IMR-90 (cell line): ENCODE measurements around the gene ARFIP1. TPM values are rescaled to one million over a fixed set of nuclear protein-coding genes. Genes with fewer than 3 reads are reported as not detected.

ENCODE experiments used
- ATAC-seq: fragments of 200-7000 bp; cut with Tn5 transposase; 2 replicates; pipeline ENCODE4 v1.9.1; 2020; ENCODE audit warnings: low read depth, mild to moderate bottlenecking, moderate library complexity
- BruUV-seq: library from RNA; stranded (reverse); fragments of 400-500 nt; replicated peaks from 2 replicates; lab custom pipeline; 2021; lab: Mats Ljungman, UMichigan
- CTCF ChIA-PET: fragments of 300-600 bp; formaldehyde crosslinking; extraction: SDS; loops from one replicate; lab custom pipeline; 2021; ENCODE audit warnings: antibody characterized with exemption; lab: Yijun Ruan, JAX
- POLR2A ChIA-PET: fragments of 300-600 bp; sonication (Branson Sonifier 250); formaldehyde crosslinking; loops from one replicate; lab custom pipeline; 2022; ENCODE audit warnings: antibody characterized with exemption; ENCODE audit not compliant: unreplicated experiment; lab: Charles Lee
- DNase-seq: peaks from one replicate; pipeline ENCODE4 v3.0.0; 2013
- H2AFZ ChIP-seq: replicated peaks from 2 replicates; pipeline ENCODE3; 2013; ENCODE audit warnings: low read length, mild to moderate bottlenecking; ENCODE audit not compliant: poor library complexity
- H2AK5ac ChIP-seq: 2 replicates; pipeline ENCODE4 v1.6.1; 2013; ENCODE audit warnings: low read depth, low read length, inconsistent platforms
- H2AK9ac ChIP-seq: replicated peaks from 2 replicates; pipeline ENCODE3; 2013; ENCODE audit warnings: mild to moderate bottlenecking, low read depth, low read length, moderate library complexity; ENCODE audit not compliant: poor library complexity
- H2BK120ac ChIP-seq: 2 replicates; pipeline ENCODE4 v1.6.1; 2013; ENCODE audit warnings: low read depth, low read length, inconsistent platforms
- H2BK15ac ChIP-seq: 3 replicates; pipeline ENCODE4 v1.6.1; 2013; ENCODE audit warnings: low read depth, low read length, inconsistent platforms
- H2BK20ac ChIP-seq: 2 replicates; pipeline ENCODE4 v1.6.1; 2013; ENCODE audit warnings: low read depth, mild to moderate bottlenecking, inconsistent platforms, low read length, moderate library complexity
- H2BK5ac ChIP-seq: 2 replicates; pipeline ENCODE4 v1.6.1; 2013; ENCODE audit warnings: mild to moderate bottlenecking, low read depth, low read length, inconsistent platforms; ENCODE audit not compliant: poor library complexity, severe bottlenecking
- H3K14ac ChIP-seq: replicated peaks from 2 replicates; pipeline ENCODE4 v1.6.1; 2013; ENCODE audit warnings: low read depth, low read length, inconsistent platforms
- H3K18ac ChIP-seq: 2 replicates; pipeline ENCODE4 v1.6.1; 2013; ENCODE audit warnings: low read depth, low read length, control low read depth
- H3K23ac ChIP-seq: 2 replicates; pipeline ENCODE4 v1.6.1; 2013; ENCODE audit warnings: low read depth, low read length, inconsistent platforms
- H3K27ac ChIP-seq: 2 replicates; pipeline ENCODE4 v1.5.1; 2013; ENCODE audit warnings: mild to moderate bottlenecking, control low read depth, low read length; ENCODE audit not compliant: insufficient read depth
- H3K27me3 ChIP-seq: 2 replicates; pipeline ENCODE4 v1.6.1; 2013; ENCODE audit warnings: low read length; ENCODE audit not compliant: control insufficient read depth, insufficient read depth
- H3K36me3 ChIP-seq: 2 replicates; pipeline ENCODE4 v1.6.1; 2013; ENCODE audit warnings: low read length, mixed read lengths; ENCODE audit not compliant: control insufficient read depth, insufficient read depth
- H3K4ac ChIP-seq: 2 replicates; pipeline ENCODE4 v1.6.1; 2013; ENCODE audit warnings: low read depth, low read length, inconsistent platforms
- H3K4me1 ChIP-seq: 2 replicates; pipeline ENCODE4 v1.6.1; 2013; ENCODE audit warnings: low read length, mixed read lengths; ENCODE audit not compliant: control insufficient read depth, insufficient read depth
- H3K4me2 ChIP-seq: 2 replicates; pipeline ENCODE4 v1.6.1; 2013; ENCODE audit warnings: low read depth, mild to moderate bottlenecking, control low read depth, low read length, moderate library complexity
- H3K4me3 ChIP-seq: 2 replicates; pipeline ENCODE4 v1.5.1; 2013; ENCODE audit warnings: low read depth, mild to moderate bottlenecking, control low read depth, low read length, moderate library complexity; ENCODE audit not compliant: insufficient read depth
- H3K56ac ChIP-seq: 2 replicates; pipeline ENCODE4 v1.6.1; 2013; ENCODE audit warnings: low read length, inconsistent platforms; ENCODE audit not compliant: insufficient read depth; ENCODE audit errors: extremely low read depth
- H3K79me1 ChIP-seq, 2 experiments: 2 replicates each; pipeline ENCODE4 v1.6.1; 2013; ENCODE audit warnings: low read length in 2 of 2, inconsistent platforms in 1 of 2, low read depth in 1 of 2
- H3K9ac ChIP-seq: 2 replicates; pipeline ENCODE4 v1.6.1; 2013; ENCODE audit warnings: low read depth, low read length, control low read depth
- H3K9me1 ChIP-seq: 2 replicates; pipeline ENCODE4 v1.6.1; 2013; ENCODE audit warnings: low read length, inconsistent platforms; ENCODE audit not compliant: insufficient read depth
- H3K9me3 ChIP-seq: 2 replicates; pipeline ENCODE4 v1.6.1; 2013; ENCODE audit warnings: low read length; ENCODE audit not compliant: control insufficient read depth, insufficient read depth
- H4K20me1 ChIP-seq: 2 replicates; pipeline ENCODE4 v1.6.1; 2013; ENCODE audit warnings: low read length, inconsistent platforms; ENCODE audit not compliant: insufficient read depth
- H4K5ac ChIP-seq: 2 replicates; pipeline ENCODE4 v1.6.1; 2013; ENCODE audit warnings: mild to moderate bottlenecking, low read depth, low read length, control low read depth
- H4K8ac ChIP-seq, 2 experiments: 2 replicates each; pipeline ENCODE4 v1.6.1; 2013; ENCODE audit warnings: low read depth in 2 of 2, low read length in 2 of 2, control low read depth in 1 of 2, inconsistent platforms in 1 of 2
- H4K91ac ChIP-seq: 2 replicates; pipeline ENCODE4 v1.6.1; 2013; ENCODE audit warnings: low read depth, low read length, inconsistent platforms; ENCODE audit not compliant: insufficient read depth
- BHLHE40 ChIP-seq: fragments of 150-350 bp; IDR thresholded peaks from 2 replicates; pipeline ENCODE4 v1.6.1; 2016; ENCODE audit warnings: mild to moderate bottlenecking, low read depth, low read length
- CEBPB ChIP-seq: IDR thresholded peaks from 2 replicates; pipeline ENCODE4 v1.6.1; 2012; ENCODE audit warnings: low read depth, low read length, improper control_type of control experiment
- CHD1 ChIP-seq: IDR thresholded peaks from 2 replicates; pipeline ENCODE4 v1.6.1; 2012; ENCODE audit warnings: low read depth, low read length, improper control_type of control experiment
- ELK1 ChIP-seq: fragments of 150-350 bp; IDR thresholded peaks from 2 replicates; pipeline ENCODE4 v1.6.1; 2016; ENCODE audit warnings: low read depth, mild to moderate bottlenecking, low read length, moderate library complexity, borderline replicate concordance
- FOS ChIP-seq: fragments of 150-350 bp; IDR thresholded peaks from 2 replicates; pipeline ENCODE4 v1.6.1; 2016; ENCODE audit warnings: low read depth, low read length
- MAFK ChIP-seq: IDR thresholded peaks from 2 replicates; pipeline ENCODE4 v1.6.1; 2012; ENCODE audit warnings: low read depth, low read length, improper control_type of control experiment
- MXI1 ChIP-seq: IDR thresholded peaks from 2 replicates; pipeline ENCODE4 v1.6.1; 2012; ENCODE audit warnings: low read depth, mild to moderate bottlenecking, low read length, moderate library complexity, borderline replicate concordance
- POLR2A ChIP-seq: IDR thresholded peaks from 2 replicates; pipeline ENCODE4 v1.6.1; 2012; ENCODE audit warnings: mild to moderate bottlenecking, low read depth, low read length
- RAD21 ChIP-seq: IDR thresholded peaks from 2 replicates; pipeline ENCODE4 v1.6.1; 2012; ENCODE audit warnings: low read length, improper control_type of control experiment
- RCOR1 ChIP-seq: IDR thresholded peaks from 2 replicates; pipeline ENCODE4 v1.6.1; 2012; ENCODE audit warnings: mild to moderate bottlenecking, low read length, improper control_type of control experiment; ENCODE audit not compliant: insufficient replicate concordance
- RFX5 ChIP-seq: IDR thresholded peaks from 2 replicates; pipeline ENCODE4 v1.8.0; 2012; ENCODE audit warnings: low read depth, mild to moderate bottlenecking, low read length, moderate library complexity
- SMC3 ChIP-seq: fragments of 150-350 bp; IDR thresholded peaks from 2 replicates; pipeline ENCODE4 v1.6.1; 2016; ENCODE audit warnings: low read depth, mild to moderate bottlenecking, antibody characterized with exemption, low read length, moderate library complexity
- dilution Hi-C: fragments of 300-500 bp; cut with HindIII; formaldehyde crosslinking; loops from one replicate; pipeline ENCODE4 v1.14.3; 2018; ENCODE audit warnings: low sequenced_read_pairs; ENCODE audit not compliant: unreplicated experiment
- in situ Hi-C: fragments of 300-500 bp; cut with MboI; formaldehyde crosslinking; loops from 3 replicates; pipeline ENCODE4 v1.14.3; 2019; ENCODE audit warnings: low sequenced_read_pairs, inconsistent platforms, mixed read lengths
- intact Hi-C: fragments of 100-400 bp; cut with micrococcal nuclease; formaldehyde crosslinking; loops from 2 replicates; pipeline ENCODE4 v1.10.0; 2022
- polyA plus RNA-seq, 3 experiments: library from polyadenylated mRNA; depleted of rRNA; stranded (reverse); fragments of >200 nt; gene quantifications; 2 replicates each; pipeline ENCODE4 v1.2.3, GENCODE V29; 2012; ENCODE audit warnings: low replicate concordance in 1 of 3
- total RNA-seq: library from RNA; depleted of rRNA; stranded (reverse); fragments of >200 nt; gene quantifications from 2 replicates; pipeline ENCODE4 v1.2.3, GENCODE V29; 2012

Gene ARFIP1
- total and polyA plus RNA-seq, 2 of the 4 experiments (the other 2 are of a cell fraction) = 12.7 to 30.5 TPM

- ChIA-PET POLR2A (no interaction called here), CTCF (no interaction called here)
- H3K23ac ChIP-seq = no peak overlapping the region
- peaks cover 5% of the 10 kb centered on the region for H3K36me3 ChIP-seq
- intact Hi-C loops (no loop called here), in situ Hi-C loops (no loop called here), dilution Hi-C loops (no loop called here)
- H3K9me3 ChIP-seq = peaks cover 3% of the 10 kb centered on the region; the same call in 1 of the 2 replicates
- no peak overlapping the region for H4K91ac ChIP-seq
- no peak for DNase-seq
- no peak overlapping the region for H3K4me3 ChIP-seq
- no peaks in the 10 kb centered on the region for H4K20me1 ChIP-seq
- H2AK9ac ChIP-seq = no peak overlapping the region
- no peak overlapping the region for H2AFZ ChIP-seq
- no peak overlapping the region for H4K8ac ChIP-seq
- H3K4ac ChIP-seq = no peak overlapping the region
- no peaks in the 10 kb centered on the region for H3K4me1 ChIP-seq
- H2BK15ac ChIP-seq = no peak overlapping the region
- H3K4me2 ChIP-seq = no peak overlapping the region
- no peak overlapping the region for H3K27ac ChIP-seq
- BruUV-seq = no TSS peak
- H2BK5ac ChIP-seq = no peak overlapping the region
- ATAC-seq = 0 out of 2 replicates have a peak, but pooled peaks have one; percentile 24
- no peak overlapping the region for H4K5ac ChIP-seq
- no peak overlapping the region for H2AK5ac ChIP-seq
- no peak overlapping the region for H2BK20ac ChIP-seq
- TF ChIP-seq CEBPB (no peak), BHLHE40 (no peak), CHD1 (no peak), FOS (no peak), RFX5 (no peak), POLR2A (no peak), SMC3 (no peak), ELK1 (no peak), RCOR1 (no peak), RAD21 (no peak), MAFK (no peak), MXI1 (no peak)
- H3K27me3 ChIP-seq = no peaks in the 10 kb centered on the region
- H2BK120ac ChIP-seq = no peak overlapping the region
- H3K9ac ChIP-seq = no peak overlapping the region
- no peak overlapping the region for H3K14ac ChIP-seq
- no peak overlapping the region for H3K56ac ChIP-seq
- no peaks in the 10 kb centered on the region; the same call in 1 of the 2 replicates for H3K9me1 ChIP-seq
- H3K79me1 ChIP-seq = peaks cover 23 to 27% of the 10 kb centered on the region in 2 experiments
- H3K18ac ChIP-seq = no peak overlapping the region
Measured at GRCh38 chr4:152815078-152815477, 35.3 kb downstream of the ARFIP1 start.
